Gastroesophageal sphincter (tissue), 4 donors: ENCODE results near the gene OR4D1. TPM values are rescaled to one million over a fixed set of nuclear protein-coding genes. Genes with fewer than 3 reads are reported as not detected.
"Not testable (repeated sequence)": the region's sequence is repeated elsewhere in the genome, so short reads cannot be mapped to it uniquely, and the experiment has no call there.

Source experiments
- ATAC-seq: fragments of 150-250 bp; one replicate; pipeline ENCODE4 v1.9.1; 2016; ENCODE audit warnings: mild to moderate bottlenecking, moderate library complexity
- H3K27ac ChIP-seq, 4 donors: fragments of 200-600 bp; sonication (generic) in 3 of 4; 1 replicate in 3 of 4; 2 replicates in 1 of 4; pipeline ENCODE4 v1.5.1; 2016 to 2019
- H3K27me3 ChIP-seq: fragments of 200-600 bp; sonication (generic); one replicate; pipeline ENCODE4 v1.5.1; 2019
- H3K36me3 ChIP-seq, 2 donors: fragments of 200-600 bp; sonication (generic); one replicate each; pipeline ENCODE4 v1.5.1; 2019; ENCODE audit warnings: control low read depth in 1 of 2
- H3K4me1 ChIP-seq, 3 donors: fragments of 200-600 bp; sonication (generic); 1 replicate in 2 of 3; 2 replicates in 1 of 3; pipeline ENCODE4 v1.5.1; 2016 to 2019; ENCODE audit warnings: control low read depth in 2 of 3
- H3K4me3 ChIP-seq, 2 donors: fragments of 200-600 bp; sonication (generic); one replicate each; pipeline ENCODE4 v1.5.1; 2019; ENCODE audit warnings: mild to moderate bottlenecking in 1 of 2, moderate library complexity in 1 of 2
- H3K9me3 ChIP-seq, 3 donors: fragments of 200-600 bp; sonication (generic); one replicate each; pipeline ENCODE4 v1.5.1; 2017 to 2019; ENCODE audit warnings: control low read depth in 2 of 3
- EP300 ChIP-seq: sonication (generic); formaldehyde crosslinking; IDR thresholded peaks from one replicate; pipeline ENCODE4 v1.6.1; 2017; ENCODE audit warnings: antibody characterized with exemption, mild to moderate bottlenecking
- POLR2A ChIP-seq, 2 donors: fragments of 450-650 bp; IDR thresholded peaks; one replicate each; pipeline ENCODE4 v1.6.1; 2017; ENCODE audit warnings: antibody characterized with exemption in 2 of 2, mild to moderate bottlenecking in 2 of 2, moderate library complexity in 1 of 2
- POLR2AphosphoS5 ChIP-seq: sonication (generic); formaldehyde crosslinking; IDR thresholded peaks from one replicate; pipeline ENCODE4 v1.6.1; 2017; ENCODE audit warnings: antibody characterized with exemption
- WGBS, 2 donors: methylation state at CpG; one replicate each; pipeline ENCODE4 v1.1.5; 2018; ENCODE audit warnings: low coverage in 1 of 2; 5-methylcytosine and 5-hydroxymethylcytosine counted together
- total RNA-seq, 4 donors: library from RNA; depleted of rRNA; stranded (reverse); fragments of >200 nt; gene quantifications; one replicate each; pipeline ENCODE4 v1.1.0, GENCODE V29; 2016
- TF ChIP-seq, protein P1 (sequence below), 4 experiments: fragments of 200-600 bp in 2 of 4; fragments of 450-650 bp in 2 of 4; sonication (generic) in 1 of 4; IDR thresholded peaks; one replicate each; pipeline ENCODE4 v1.5.1; 2017 to 2019; ENCODE audit warnings: antibody characterized with exemption in 4 of 4, mild to moderate bottlenecking in 2 of 4, moderate library complexity in 2 of 4

The OR4D1 gene
- not detected for total RNA-seq

DNA sequence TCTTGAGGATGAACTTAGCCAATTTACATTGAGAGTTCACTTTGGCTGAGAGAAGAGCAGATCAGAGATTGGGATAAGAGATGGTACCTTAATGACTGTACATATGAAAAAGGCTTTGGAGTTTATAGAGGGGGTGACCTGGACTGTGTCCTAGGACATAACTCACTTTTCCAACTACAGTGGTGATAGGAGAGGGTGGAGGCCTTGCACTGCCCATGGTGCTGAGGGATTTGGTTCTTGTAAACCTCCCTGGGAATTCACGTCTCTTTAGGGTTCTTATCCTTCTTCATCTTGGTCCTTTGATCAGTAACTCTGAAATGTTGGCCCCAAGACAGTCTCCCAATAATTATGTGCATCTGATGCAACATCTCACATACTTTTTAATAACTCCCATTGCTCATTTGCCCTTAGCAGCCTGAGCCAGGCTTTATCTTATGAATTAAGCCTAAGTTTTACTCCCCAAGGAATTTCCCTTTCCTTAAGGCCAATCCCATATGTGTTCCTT, at the start of gene OR4D1:
OR4D1 (plus strand) TSS at position 455 of the 505 bp plus-strand sequence. CDS start 6,770 bp downstream, outside the sequence.
- Histone ChIP-seq H3K4me1 (no peaks in the 10 kb centered on the region), H3K27me3 (peaks cover 32% of the 10 kb centered on the region), H3K36me3 (no peaks in the 10 kb centered on the region), H3K4me3 (no peak within 1 kb of the TSS), H3K9me3 (peaks cover 0 to 29% (median 2%) of the 10 kb centered on the region in 3 donors), H3K27ac (no peak within 1 kb of the TSS)
- no peak for ATAC-seq
- WGBS, 2 donors = 50 to 79% methylated on average over 1 of the region's 1 CpG
- TF ChIP-seq POLR2A (IDR thresholded peaks at IDR 0.05) (no peak), POLR2AphosphoS5 (no peak), EP300 (no peak)
- TF ChIP-seq, protein P1, sequence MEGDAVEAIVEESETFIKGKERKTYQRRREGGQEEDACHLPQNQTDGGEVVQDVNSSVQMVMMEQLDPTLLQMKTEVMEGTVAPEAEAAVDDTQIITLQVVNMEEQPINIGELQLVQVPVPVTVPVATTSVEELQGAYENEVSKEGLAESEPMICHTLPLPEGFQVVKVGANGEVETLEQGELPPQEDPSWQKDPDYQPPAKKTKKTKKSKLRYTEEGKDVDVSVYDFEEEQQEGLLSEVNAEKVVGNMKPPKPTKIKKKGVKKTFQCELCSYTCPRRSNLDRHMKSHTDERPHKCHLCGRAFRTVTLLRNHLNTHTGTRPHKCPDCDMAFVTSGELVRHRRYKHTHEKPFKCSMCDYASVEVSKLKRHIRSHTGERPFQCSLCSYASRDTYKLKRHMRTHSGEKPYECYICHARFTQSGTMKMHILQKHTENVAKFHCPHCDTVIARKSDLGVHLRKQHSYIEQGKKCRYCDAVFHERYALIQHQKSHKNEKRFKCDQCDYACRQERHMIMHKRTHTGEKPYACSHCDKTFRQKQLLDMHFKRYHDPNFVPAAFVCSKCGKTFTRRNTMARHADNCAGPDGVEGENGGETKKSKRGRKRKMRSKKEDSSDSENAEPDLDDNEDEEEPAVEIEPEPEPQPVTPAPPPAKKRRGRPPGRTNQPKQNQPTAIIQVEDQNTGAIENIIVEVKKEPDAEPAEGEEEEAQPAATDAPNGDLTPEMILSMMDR (IDR thresholded peaks at IDR 0.05) = no peak

DNA sequence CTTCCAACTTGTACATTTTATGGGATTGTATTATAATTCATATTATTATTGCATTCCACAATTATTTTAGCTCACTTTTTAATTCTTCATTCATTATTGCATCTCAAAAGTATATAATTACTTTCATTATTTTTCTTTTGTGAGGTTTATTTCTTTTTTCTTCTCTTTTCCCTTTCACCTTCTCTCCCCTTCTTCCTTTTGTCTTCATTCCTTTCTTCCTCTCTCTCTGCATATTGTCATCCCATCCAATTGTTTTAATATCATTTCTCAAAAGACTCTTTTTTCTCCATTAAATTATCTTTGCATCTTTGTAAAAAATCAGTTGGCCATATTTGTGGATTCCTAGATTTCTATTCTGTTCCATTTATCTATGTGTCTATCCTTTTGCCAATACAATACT, 47.7 kb upstream of the OR4D1 start:
- H3K27ac ChIP-seq = no peak overlapping the region
- H3K4me3 ChIP-seq = no peak overlapping the region
- TF ChIP-seq POLR2AphosphoS5 = no peak
- TF ChIP-seq POLR2A (IDR thresholded peaks at IDR 0.05) = no peak
- no peak for TF ChIP-seq EP300
- TF ChIP-seq, protein P1 (IDR thresholded peaks at IDR 0.05) = no peak
- H3K4me1 ChIP-seq = no peaks in the 10 kb centered on the region
- no peak for ATAC-seq
- no peaks in the 10 kb centered on the region for H3K36me3 ChIP-seq
- H3K27me3 ChIP-seq = no peaks in the 10 kb centered on the region
- H3K9me3 ChIP-seq = no peaks in the 10 kb centered on the region

DNA sequence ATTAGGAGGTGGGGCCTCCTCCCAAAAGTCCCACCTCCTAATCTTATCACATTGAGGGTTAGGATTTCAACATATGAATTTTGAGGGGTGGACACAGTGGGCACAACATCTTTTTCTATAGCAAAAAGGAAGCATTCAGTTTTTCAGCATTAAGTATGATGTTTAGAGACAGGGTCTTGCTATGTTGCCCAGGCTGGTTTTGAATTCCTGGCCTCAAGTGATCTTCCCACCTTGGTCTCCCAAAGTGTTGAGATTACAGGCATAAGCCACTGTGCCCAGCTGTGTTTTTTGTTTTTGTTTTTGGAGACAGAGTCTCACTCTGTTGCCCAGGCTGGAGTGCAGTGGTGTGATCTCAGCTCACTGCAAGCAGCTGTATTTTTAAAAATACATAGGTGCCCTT, 46.3 kb upstream of the OR4D1 start:
- not testable (repeated sequence) for H3K27me3 ChIP-seq, H3K9me3 ChIP-seq, ATAC-seq, H3K4me3 ChIP-seq, H3K4me1 ChIP-seq, H3K36me3 ChIP-seq, H3K27ac ChIP-seq

DNA sequence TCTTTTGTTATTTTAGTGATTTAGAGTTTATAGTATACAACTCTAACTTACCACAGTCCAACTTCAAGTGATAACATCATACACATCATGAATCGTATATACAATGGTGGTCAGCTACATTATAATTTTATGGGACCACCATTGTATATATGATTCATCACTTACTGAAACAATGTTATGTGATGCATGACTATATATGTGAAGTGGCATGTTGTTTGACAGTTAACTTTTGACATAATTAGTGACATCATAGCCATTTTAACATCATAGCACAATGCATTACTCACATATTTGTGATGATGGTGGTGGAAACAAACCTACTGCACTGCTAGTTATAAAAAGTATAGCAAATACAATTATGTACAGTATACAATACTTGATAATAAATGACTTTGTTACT, 43.1 kb upstream of the OR4D1 start:
- TF ChIP-seq, protein P1 (IDR thresholded peaks at IDR 0.05) = no peak
- no peak for TF ChIP-seq POLR2A (IDR thresholded peaks at IDR 0.05)
- TF ChIP-seq POLR2AphosphoS5 = no peak
- no peak for TF ChIP-seq EP300
- no peaks in the 10 kb centered on the region for H3K4me1 ChIP-seq
- WGBS, 2 donors = 90 to 100% methylated on average over 1 of the region's 1 CpG

DNA sequence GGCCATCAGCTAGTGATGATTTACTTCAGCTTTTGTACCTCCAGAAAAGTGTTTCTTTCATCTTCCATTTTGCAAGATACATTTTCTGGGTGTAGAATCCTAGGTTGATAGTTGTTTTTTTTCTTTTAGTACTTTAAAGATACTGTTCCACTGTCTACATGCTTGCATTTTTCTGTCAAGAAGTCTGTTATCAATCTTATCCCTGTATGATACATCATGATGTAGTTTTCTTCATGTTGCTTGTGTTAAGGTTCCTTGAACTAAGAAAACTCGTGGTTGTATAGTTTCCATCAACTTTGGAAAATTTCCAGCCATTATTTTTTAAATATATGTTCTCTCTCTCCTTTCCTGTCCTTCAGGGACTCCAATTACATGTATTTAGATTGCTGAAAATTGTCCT, 40.9 kb upstream of the OR4D1 start:
- Histone ChIP-seq H3K36me3 (no peaks in the 10 kb centered on the region), H3K27me3 (no peaks in the 10 kb centered on the region), H3K27ac (no peak overlapping the region), H3K4me1 (no peaks in the 10 kb centered on the region), H3K4me3 (no peak overlapping the region), H3K9me3 (no peaks in the 10 kb centered on the region)
- ATAC-seq = no peak
- no peak for TF ChIP-seq POLR2AphosphoS5
- TF ChIP-seq, protein P1 (IDR thresholded peaks at IDR 0.05) = no peak
- no peak for TF ChIP-seq POLR2A (IDR thresholded peaks at IDR 0.05)
- no peak for TF ChIP-seq EP300
- 42 to 43% methylated on average over 1 of the region's 1 CpG for WGBS, 2 donors

More for the DNA sequence above, 43.1 kb upstream of the OR4D1 start:
- Histone ChIP-seq H3K9me3 (no peaks in the 10 kb centered on the region), H3K36me3 (no peaks in the 10 kb centered on the region), H3K27ac (no peak overlapping the region), H3K4me3 (no peak overlapping the region), H3K27me3 (no peaks in the 10 kb centered on the region)
- ATAC-seq = no peak
